Fibroblast of pulmonary artery (primary cell): ENCODE measurements around the gene PLSCR2.

Experiments
- DNase-seq: peaks from one replicate; pipeline ENCODE4 v3.0.0-alpha.2; 2010; ENCODE audit warnings: low read depth
- H3K4me3 ChIP-seq: replicated peaks from 2 replicates; pipeline ENCODE4 v1.5.1; 2011; ENCODE audit warnings: low read depth, mild to moderate bottlenecking, control low read depth, low read length, moderate library complexity
- CTCF ChIP-seq: IDR thresholded peaks from 2 replicates; pipeline ENCODE4 v1.5.1; 2011; ENCODE audit warnings: mild to moderate bottlenecking, control low read depth, low read length, inconsistent platforms; ENCODE audit errors: missing control alignments

PLSCR2 gene

GRCh38 chr3:146396792-146397191, 72.6 kb downstream of the PLSCR2 start:
- no peak for DNase-seq
- TF ChIP-seq CTCF = no peak

GRCh38 chr3:146395164-146395563, 74.2 kb downstream of the PLSCR2 start:
- no peak for DNase-seq
- no peak for TF ChIP-seq CTCF
- H3K4me3 ChIP-seq = no peak overlapping the region

More at GRCh38 chr3:146396792-146397191, 72.6 kb downstream of the PLSCR2 start:
- H3K4me3 ChIP-seq = no peak overlapping the region

- TF ChIP-seq CTCF = no peak
- H3K4me3 ChIP-seq = no peak overlapping the region
- peak; percentile 96 for DNase-seq
Measured at GRCh38 chr3:146390957-146391356, 78.4 kb downstream of the PLSCR2 start.

GRCh38 chr3:146390006-146390772, 79.2 kb downstream of the PLSCR2 start:
- no peak overlapping the region for H3K4me3 ChIP-seq
- peak; percentile 56 for DNase-seq
- no peak for TF ChIP-seq CTCF

- no peak overlapping the region for H3K4me3 ChIP-seq
- no peak for DNase-seq
- no peak for TF ChIP-seq CTCF
Measured at GRCh38 chr3:146387566-146387965, 81.8 kb downstream of the PLSCR2 start.

- H3K4me3 ChIP-seq = no peak overlapping the region
- no peak for DNase-seq
- no peak for TF ChIP-seq CTCF
Measured at GRCh38 chr3:146386936-146387335, 82.4 kb downstream of the PLSCR2 start.

- TF ChIP-seq CTCF = no peak
- peak; percentile 27 for DNase-seq
- no peak overlapping the region for H3K4me3 ChIP-seq
Measured at GRCh38 chr3:146384786-146385185, 84.6 kb downstream of the PLSCR2 start.
